AG04449 (cell line): ENCODE measurements around the gene ABI3BP.

Experiments
- CTCF ChIA-PET: fragments of 350-600 bp; formaldehyde crosslinking; extraction: SDS; loops from one replicate; lab custom pipeline; 2021; ENCODE audit warnings: antibody characterized with exemption; lab: Yijun Ruan, JAX
- POLR2A ChIA-PET: fragments of 400-600, 350-600 bp; formaldehyde crosslinking; extraction: SDS; loops from one replicate; lab custom pipeline; 2020; ENCODE audit warnings: antibody characterized with exemption, inconsistent platforms; lab: Yijun Ruan, JAX
- DNase-seq: peaks from one replicate; pipeline ENCODE4 v3.0.0-alpha.2; 2010; ENCODE audit warnings: low read depth, low spot score
- H3K4me3 ChIP-seq: 2 replicates; pipeline ENCODE4 v1.5.1; 2011; ENCODE audit warnings: low read depth, mild to moderate bottlenecking, control low read depth, low read length
- TF ChIP-seq, protein P1 (sequence below): IDR thresholded peaks from one replicate; pipeline ENCODE4 v1.5.1; 2011; ENCODE audit warnings: mild to moderate bottlenecking, moderate library complexity, low read length, control low read depth, inconsistent platforms; ENCODE audit not compliant: insufficient read depth; ENCODE audit errors: missing control alignments

Gene ABI3BP

DNA sequence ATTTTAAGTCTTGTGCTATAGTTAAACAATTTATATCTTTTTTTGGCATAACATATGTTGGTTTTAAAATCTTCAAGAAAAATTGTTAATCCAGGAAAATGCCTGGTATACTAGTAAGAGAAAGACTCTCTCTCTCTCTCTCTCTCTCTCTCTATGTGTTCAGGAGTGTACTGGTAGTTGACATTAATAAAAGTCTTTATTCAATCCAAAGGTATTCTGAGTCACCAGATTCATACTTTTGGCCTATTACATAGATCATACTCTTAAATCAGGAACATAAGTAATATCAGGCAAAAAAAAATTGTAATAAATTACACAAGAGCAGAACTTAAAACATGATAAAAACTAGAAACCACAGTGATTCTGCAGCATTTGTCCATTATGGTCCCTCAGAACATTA lies 213.7 kb downstream of the ABI3BP start:
- no peak overlapping the region for H3K4me3 ChIP-seq
- POLR2A ChIA-PET = no interaction called here
- TF ChIP-seq, protein P1, sequence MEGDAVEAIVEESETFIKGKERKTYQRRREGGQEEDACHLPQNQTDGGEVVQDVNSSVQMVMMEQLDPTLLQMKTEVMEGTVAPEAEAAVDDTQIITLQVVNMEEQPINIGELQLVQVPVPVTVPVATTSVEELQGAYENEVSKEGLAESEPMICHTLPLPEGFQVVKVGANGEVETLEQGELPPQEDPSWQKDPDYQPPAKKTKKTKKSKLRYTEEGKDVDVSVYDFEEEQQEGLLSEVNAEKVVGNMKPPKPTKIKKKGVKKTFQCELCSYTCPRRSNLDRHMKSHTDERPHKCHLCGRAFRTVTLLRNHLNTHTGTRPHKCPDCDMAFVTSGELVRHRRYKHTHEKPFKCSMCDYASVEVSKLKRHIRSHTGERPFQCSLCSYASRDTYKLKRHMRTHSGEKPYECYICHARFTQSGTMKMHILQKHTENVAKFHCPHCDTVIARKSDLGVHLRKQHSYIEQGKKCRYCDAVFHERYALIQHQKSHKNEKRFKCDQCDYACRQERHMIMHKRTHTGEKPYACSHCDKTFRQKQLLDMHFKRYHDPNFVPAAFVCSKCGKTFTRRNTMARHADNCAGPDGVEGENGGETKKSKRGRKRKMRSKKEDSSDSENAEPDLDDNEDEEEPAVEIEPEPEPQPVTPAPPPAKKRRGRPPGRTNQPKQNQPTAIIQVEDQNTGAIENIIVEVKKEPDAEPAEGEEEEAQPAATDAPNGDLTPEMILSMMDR = no peak
- CTCF ChIA-PET = interaction anchor here (1.0 to 1.3 kb wide), 3 partner anchors 9 to 417 kb away, joined by 3 to 4 read pairs (median 3); no protein-coding TSS in a partner anchor
- no peak for DNase-seq

DNA sequence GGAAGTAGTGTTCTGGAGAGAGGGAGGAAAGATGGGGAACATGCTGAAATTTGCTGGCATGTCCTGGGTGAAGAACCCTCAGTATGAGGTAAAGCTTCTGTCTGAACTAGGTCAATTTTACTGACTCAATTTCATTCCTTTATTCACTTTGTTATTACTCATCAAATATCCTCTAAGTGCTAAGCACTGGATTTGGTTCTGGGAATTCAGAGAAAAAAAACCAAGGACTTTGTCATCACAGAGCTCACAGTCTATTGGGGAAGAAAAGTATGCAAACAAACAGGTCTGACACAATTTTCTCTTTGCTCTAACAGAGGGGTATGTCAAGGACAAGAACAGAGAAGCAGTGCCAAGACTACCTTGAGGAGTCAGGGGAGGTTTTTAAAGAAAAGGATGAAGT lies 215.9 kb downstream of the ABI3BP start:
- peak; percentile 34 for DNase-seq
- H3K4me3 ChIP-seq = no peak overlapping the region
- CTCF ChIA-PET = interaction anchor here (1.0 to 2.3 kb wide), 8 partner anchors 8 to 419 kb away, joined by 3 to 11 read pairs (median 4); no protein-coding TSS in a partner anchor
- TF ChIP-seq, protein P1 = no peak
- POLR2A ChIA-PET = no interaction called here

DNA sequence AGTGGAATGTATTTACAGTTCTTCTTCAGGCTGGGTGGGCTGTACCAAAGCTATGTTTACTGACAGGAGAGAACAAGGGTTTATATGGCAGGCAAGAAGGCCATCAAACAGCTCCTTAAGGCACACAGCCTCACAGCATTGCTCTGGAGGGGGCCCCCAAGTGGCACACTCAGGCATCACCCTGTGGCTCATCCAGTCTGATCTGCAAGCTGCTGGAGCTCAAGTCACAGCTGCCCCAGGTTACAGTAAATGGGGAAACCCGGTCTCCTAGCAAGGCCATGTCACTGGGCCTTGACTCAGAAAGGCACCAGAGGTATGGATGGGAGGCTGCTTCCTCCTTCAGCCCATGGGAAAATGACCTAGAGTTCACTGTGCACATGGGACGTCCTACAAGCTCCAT lies 216.5 kb downstream of the ABI3BP start:
- no peak overlapping the region for H3K4me3 ChIP-seq
- no peak for DNase-seq
- CTCF ChIA-PET = interaction anchor here (1.0 to 2.3 kb wide), 7 partner anchors 8 to 420 kb away, joined by 3 to 11 read pairs (median 5); no protein-coding TSS in a partner anchor
- TF ChIP-seq, protein P1 = no peak
- POLR2A ChIA-PET = no interaction called here

DNA sequence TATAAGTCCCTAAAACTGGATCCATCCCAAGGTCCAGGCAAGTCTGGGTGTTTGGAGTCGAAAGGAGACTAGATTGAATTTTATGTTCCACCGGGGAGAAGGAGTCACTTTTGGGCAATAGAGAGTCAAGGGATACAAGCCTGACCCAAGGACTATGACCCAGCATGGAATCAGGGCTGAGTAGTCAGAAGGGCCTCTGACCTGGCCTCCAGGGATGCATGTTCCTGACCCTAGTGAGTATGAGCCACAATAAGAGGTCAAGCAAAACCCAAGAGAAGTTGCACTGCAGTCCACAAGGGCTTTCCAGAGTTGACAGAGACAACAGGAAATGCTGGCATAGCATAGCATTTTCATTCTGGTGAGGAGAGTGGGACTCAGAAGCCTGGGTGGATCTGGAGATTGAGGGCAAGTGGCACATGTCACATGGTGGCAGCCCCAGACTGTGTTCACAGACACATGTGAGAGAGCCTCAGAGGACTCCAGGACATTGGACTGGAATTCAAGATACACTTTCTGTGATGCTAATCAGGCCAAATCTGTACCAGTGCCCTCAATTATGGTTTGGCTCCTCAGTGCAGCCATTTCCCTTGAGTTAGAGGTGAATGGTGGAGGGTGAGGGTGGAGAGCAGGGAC lies 217.0 kb downstream of the ABI3BP start:
- H3K4me3 ChIP-seq = no peak overlapping the region
- ChIA-PET CTCF (interaction anchor here (1.0 to 2.3 kb wide), 5 partner anchors 15 to 420 kb away, joined by 3 to 11 read pairs (median 5); no protein-coding TSS in a partner anchor), POLR2A (no interaction called here)
- TF ChIP-seq, protein P1 = no peak
- DNase-seq = no peak

DNA sequence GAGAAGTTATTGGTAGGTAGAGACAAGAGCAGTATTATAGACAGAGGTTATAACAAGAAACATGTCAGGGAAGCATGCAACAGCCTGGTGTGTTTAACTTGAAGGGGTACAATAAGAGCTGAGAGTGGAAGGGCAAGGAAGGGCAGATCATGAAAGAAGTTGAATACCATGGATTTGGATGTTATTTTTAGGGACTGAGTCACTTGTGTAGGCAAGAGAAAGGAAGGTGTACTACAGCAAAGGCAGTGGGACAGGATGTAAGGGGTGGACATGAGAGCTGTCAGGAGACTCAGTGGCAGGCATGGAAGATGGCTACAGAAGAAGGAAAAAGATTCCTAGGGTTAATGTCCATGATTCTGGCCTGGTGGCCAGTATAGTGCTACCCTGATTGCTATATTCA lies 217.6 kb downstream of the ABI3BP start:
- ChIA-PET CTCF (interaction anchor here (2.3 kb wide), 1 partner anchor 421 kb away, joined by 11 read pairs; no protein-coding TSS in a partner anchor), POLR2A (no interaction called here)
- DNase-seq = no peak
- TF ChIP-seq, protein P1 = no peak
- no peak overlapping the region for H3K4me3 ChIP-seq

DNA sequence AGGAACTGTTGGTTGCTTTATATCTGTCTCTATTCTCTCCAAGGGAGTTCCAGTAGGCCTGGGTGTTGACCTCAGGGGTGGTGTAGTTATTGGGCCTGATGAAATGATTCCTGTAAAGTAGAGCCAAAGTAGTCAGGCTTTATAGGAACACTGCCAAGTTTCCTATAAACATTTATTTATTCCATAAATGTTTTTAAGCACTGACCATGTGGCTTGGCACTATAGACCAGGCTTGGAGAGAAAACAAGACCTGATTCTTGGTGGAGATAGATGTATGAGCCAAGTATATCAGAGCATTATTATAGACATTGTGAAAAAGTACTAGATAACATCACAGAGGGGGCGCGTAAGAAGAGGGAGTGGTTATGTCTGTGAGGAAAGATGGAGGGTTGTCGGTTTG lies 218.0 kb downstream of the ABI3BP start:
- no peak for DNase-seq
- H3K4me3 ChIP-seq = no peak overlapping the region
- ChIA-PET CTCF (no interaction called here), POLR2A (no interaction called here)
- TF ChIP-seq, protein P1 = no peak
